Testis (tissue), 2 donors: ENCODE results near the gene RBM39.

ENCODE experiments used
- CTCF ChIP-seq, 3 experiments: fragments of 450-650 bp in 2 of 3; fragments of 200-600 bp in 1 of 3; sonication (generic) in 1 of 3; IDR thresholded peaks; one replicate each; pipeline ENCODE4 v1.5.1; 2016 to 2019; ENCODE audit warnings: antibody characterized with exemption in 3 of 3, mild to moderate bottlenecking in 2 of 3, moderate library complexity in 1 of 3
- POLR2A ChIP-seq: fragments of 450-650 bp; IDR thresholded peaks from one replicate; pipeline ENCODE4 v1.6.1; 2017; ENCODE audit warnings: antibody characterized with exemption, mild to moderate bottlenecking, moderate library complexity

DNA sequence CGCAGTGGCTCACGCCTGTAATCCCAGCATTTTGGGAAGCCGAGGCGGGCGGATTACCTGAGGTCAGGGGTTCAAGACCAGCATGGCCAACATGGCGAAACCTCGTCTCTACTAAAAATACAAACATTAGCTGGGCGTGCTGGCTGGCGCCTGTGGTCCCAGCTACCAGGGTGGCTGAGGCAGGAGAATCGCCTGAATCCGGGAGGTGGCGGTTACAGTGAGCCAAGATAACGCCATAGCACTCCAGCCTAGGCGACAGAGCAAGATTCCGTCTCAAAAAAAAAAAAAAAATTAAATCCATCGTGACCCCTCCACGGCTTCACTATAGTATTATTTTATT lies 76.1 kb downstream of the RBM39 start:
- TF ChIP-seq POLR2A (no peak), CTCF (IDR thresholded peaks at IDR 0.05) (no peak)
